Activated CD4-positive, CD25-positive, alpha-beta regulatory T cell treated with anti-CD3 and anti-CD28 coated beads, Interleukin-2, amount 50 U/mL, for 72 hours (primary cell): ENCODE measurements around the gene BCCIP.

Experiments used
- DNase-seq: peaks from one replicate; pipeline ENCODE4 v3.0.0; 2021

BCCIP gene

DNA sequence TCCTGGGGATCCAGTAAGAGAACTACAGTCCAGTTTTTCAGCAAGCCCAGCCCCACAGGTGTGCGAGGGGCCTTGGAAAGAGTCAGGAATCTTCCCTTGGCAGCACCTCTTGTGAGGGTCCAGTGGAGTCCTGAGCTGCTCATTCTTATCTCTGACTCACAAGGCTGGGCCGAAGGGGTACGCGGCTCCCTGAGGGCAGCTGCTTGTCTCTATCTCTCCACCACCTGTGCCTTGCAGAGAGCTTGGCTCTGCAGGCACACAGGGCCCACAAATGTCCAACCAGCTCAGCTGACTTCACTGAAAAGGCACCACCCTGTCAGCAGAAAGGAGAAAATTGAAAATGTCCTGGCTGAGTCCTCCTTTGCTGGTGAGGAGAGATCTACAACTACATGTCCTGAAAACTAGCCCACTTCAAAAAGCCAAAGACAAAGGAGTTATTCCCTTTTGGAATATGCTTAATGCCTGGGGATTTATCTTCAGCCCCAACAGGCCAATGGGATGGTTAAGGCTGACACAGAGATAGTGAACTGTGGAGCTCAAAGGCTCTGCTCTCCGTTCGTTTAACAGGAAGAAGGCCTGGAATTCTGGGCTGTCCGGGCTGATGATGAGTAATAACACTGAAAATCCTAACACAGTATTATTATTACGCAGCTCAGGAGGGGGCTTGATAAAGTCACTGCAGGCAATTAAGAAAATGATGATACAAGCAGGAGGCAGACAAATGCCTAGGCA, 23.7 kb upstream of the BCCIP start:
- no peak for DNase-seq

DNA sequence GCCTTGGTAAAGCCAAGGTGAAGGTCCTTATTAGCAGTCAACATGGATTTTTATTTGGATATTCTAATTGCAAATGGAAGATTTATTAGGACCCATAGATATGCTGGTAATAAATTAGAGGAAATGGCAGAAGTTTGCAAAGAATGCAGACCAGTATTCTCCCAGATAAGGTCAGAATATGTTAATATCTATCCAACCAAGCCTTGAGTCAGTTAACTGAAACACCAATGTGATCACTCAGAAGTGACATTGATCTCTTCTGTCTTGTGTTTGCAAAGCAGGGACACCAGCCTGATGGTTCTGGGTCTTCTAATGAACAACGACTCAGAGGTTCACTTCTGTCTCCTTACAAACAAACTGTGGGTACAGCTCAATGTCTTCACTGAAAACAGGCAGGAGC, 21.8 kb upstream of the BCCIP start:
- DNase-seq, result no peak

DNA sequence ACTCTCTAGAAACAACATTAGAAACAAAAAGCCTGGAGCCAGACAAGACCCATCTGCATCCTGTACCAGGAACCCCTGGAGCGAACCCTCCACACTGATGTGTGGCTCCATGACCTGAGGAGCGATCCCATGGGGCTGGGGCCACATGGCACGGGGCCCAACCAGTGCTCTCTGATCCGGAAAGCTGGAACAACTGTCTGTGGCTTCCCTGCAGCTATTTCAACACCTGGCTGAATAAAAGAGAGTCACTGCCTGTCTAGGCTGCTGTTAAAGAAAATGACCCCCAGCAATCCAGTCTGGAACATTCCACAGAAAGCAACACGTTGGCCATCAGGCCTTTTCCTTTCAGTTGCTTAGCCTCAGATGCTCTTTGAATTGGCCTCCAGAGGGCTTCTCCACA, 21.2 kb upstream of the BCCIP start:
- no peak for DNase-seq

DNA sequence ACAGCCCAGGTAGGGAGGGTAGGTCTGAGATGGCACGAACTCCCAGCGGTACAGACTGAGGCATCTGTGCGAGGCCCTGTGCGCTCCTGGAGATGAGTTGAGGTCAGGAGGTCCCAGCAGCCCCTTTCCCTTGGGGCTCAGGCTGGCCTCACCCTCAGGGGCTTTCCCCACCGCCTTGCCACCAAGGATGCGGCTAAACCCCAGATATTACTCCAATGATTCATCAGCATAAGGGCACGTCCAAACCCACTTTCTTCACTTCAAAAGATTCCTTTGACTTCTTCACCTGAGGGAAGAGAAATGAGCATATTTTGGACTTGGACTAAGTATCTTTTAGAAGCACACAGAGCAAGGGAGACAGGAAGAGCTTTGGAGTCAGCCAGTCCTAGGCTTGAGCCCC, 20.6 kb upstream of the BCCIP start:
- no peak for DNase-seq

DNA sequence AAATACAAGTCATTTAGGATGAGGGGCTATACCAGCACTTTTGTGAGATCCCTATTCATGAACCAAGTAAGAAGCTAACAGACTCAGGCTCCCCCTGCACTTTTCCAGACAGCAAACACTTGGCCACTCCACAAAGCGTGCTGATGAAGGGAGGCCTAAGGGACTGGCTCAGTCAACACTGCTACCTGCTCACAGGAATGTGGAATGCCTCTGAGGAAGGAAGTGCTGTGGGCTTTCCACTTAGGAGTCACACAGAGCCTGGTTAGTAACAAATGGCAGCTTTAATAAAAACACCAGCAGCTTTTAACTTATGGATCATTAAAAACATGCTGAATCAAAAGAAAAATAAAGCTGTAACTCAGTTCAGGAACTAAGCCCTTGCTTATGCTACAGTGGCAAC, 15.3 kb upstream of the BCCIP start:
- no peak for DNase-seq

DNA sequence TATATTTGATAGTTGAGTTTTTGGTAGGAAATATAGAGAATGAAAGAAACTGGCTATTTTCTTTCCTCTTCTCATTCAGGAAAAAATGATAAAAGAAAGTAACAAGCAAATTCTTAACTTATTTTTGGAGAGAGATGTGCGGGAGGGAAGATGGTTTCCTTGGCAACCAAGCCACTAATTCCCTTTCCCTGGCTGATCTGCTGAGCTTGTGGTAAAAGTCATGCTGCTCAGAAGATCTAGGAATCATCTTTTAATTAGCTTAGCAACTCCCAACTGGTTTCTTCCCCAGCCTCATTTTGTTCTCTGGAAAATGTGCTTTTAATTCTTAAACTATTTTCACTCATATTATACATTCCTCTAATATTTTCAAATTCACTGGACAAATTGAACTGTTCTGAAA, 12.1 kb upstream of the BCCIP start:
- no peak for DNase-seq

DNA sequence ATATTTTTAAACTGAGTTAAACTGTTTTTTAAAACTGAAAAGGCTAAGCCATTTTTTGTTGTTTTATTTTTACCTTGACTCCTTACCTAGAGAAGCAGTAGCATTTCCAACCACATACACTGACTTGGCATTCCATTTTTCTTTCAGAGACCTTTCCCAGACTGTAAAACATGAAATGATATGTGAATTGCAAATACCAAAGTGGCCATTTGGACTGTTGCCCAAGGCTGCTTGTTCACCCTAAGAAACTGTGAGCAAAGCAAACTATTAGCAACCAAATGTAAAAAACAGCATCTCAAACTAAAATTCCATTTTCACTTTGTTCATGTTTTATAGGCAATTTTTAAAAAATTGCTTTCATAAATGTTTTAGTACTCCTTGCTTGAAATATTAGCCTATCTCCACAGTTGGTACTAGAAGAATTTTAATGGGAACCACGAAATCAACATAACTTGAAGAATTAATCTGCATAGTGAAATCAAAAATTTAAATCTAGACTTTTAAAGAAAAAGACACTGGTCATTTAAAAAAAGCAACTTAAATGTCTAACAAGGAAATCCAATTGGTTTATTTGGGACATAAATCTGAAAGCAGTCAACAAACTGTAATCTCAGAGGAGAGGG, 11.1 kb upstream of the BCCIP start:
- no peak for DNase-seq

DNA sequence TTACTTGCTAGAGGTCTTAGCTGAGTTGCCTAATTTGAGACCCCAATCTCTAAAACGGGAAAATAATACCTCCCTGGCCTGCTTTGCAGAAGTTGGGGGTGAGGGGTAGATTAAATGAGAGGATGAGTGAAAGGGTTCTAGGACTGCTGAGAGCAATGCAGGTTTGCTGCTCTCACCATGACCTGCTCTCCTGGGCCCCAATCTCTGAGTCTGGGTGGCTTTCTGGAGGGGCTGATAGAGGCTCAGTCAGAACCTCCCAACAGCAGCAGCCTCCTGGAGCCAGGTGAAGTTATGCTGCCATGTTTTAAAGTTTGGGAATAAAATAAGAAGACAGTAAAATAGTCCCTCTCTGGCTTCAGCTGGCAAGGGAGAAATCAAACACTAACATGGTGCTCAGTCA, 7.6 kb upstream of the BCCIP start:
- no peak for DNase-seq

DNA sequence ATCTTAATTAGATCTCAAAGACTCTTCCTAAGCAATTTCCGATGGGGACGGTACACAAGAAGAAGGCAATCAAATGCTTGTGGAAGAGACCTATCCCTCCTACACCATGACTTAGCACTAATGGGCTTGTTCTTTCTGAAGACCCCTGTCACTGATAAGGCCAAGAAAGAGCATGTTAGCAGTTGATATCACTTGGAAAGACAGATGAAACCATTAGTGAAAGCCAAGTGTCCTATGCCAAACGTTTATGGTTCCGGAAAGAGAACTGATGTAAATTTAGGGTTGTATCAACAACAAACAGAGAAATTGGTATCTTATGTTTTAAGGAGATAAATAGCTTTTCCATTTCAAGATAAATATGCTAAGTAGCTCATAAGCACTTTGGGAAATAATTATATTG, 6.8 kb upstream of the BCCIP start:
- DNase-seq, result no peak

DNA sequence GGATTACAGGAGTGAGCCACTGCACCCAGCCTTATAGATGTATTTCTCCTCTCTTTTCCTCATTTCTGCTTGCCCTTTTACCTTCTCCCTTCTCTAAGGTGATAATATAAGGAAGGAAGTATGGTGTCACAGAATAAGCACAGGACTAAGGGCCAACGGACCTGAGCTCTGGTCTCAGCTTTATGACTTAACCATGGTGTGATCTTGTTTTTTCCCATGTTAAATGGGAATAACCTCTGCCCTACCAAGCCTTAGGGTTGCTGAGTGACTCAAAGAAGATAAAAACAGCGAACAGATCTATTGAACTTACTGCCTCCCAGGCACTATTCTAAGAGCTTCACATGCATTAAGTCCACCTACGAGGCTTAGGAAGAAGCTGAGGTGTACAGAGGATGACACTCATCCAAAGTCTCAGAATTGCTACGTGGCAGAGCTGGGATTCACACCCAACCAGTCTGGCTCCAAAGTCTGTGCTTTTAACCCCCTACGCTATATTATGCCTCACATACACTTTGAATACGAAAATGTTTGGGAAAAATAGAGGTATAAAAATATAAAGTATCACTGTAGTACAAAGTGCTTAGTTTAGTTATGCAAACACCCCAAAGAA, 5.9 kb upstream of the BCCIP start:
- no peak for DNase-seq

DNA sequence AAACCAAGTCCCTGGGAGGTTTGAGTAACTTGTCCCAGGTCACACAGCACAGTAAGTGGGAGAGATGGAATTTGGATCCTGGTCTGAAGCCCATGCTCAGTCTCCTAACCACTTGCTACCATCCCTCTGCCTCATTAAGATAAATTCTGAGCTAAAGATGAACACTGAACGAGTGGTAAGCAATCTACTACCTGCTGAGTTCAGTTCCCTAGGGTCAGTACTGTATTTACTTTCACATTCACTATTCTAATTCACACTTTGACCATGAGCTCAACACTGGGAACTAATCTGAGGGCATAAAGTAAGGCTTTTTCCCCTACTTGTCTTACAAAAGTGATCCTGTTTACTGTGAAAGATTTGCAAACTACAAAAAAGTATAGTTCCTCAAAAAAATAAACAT, 2.6 kb upstream of the BCCIP start:
- no peak for DNase-seq

DNA sequence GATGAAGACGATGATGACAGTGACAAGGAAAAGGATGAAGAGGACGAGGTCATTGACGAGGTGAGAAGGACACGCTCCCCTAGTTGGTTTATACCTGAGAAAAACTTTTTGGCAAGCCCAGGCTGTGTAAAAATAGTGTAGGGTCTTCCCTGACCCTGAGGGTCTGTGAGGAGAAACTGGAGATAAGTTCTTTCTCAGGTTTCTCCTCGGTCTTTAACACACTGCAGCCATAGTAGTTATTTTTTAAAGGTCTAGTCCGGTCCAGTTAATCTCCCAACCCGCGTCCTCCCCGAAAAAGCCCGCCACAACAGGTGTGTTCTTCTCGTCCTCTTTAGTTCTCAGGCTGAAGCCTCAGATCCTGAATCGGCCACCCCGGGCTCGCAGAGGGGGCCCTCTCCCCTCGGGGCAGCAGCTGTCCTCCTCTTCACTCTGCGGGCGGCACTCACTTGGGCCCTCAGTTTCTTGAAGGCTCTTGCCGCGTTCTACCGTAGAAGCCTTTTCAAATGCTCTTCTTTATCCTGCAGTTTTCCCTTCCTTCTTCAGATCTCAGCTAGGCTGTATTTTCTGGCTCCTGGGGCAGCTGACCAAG, 411 bp downstream of the BCCIP start:
- no peak for DNase-seq

DNA sequence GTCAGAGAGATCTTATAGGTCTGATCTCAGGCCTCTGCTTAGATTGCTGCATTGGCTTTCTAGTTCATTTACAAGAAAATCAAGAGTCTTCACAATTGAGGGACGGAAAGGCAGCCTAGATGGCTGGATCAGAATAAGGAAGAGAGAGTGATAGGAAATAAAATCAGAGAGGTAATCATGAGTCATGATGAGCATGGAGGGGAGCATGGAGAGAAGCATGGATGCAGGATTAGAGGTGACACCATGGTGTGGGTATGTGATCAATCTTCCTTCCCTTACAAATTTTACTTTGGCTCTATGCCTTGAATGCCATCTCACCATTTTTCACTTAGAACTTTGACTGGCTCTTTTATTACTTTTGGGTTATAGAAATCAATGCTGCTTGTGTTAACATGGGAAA, 1.4 kb downstream of the BCCIP start:
- no peak for DNase-seq

DNA sequence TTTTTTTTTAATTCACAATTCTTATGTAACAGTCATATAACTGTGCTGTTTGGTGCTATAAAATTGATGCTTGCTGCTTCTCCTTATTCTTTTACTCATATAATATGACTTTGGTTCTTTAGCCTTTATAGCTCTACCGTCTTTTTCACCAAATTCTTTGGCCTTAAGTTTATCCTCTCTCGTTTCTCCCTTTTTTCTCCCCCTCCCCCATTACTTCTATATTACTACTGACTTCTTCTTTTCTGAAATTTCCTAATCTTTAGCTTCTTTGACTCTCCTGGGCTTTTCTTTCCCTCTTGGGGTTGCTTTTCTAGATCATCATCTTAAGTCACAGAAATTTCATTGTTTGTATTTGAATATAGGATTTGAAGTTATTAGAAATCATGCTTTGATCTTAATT, 3.8 kb downstream of the BCCIP start:
- DNase-seq, result no peak

DNA sequence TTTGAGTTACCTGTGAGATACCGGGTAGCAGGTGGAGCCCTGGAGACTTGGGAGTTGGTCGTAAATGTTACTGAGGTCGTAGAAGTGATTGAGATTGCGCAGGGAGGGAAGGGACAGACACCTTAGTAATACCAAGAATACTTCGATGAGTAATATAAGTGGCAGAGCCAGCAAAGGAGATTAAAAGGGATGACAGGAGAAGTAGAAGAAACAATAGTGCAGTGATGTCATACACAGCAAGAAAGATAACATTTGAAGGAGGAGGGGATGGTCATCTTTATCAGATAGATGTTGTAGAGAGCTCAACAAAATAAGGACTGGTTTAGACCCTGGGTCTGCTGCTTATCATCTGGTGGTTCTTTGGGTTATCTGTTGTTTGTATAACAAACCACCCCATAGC, 5.0 kb downstream of the BCCIP start:
- DNase-seq, result no peak

DNA sequence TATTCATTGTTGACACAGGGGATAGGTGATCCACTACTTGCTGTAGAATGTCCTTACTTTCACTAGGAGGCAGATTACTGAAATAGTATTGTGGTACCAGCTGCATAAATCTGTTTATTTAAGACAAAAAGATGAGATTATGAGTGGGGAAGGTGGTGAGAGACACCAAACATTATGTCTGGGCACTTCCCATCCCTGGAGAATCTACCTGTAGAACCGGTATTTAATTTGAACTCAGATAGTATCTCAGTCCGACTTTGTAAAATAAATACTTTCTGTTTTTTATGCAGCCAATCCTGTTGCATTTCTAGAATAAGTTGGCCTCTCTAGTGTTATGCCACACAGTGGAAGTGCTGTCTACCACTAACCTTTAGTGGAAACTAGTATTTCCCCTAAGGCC, 13.4 kb downstream of the BCCIP start:
- no peak for DNase-seq

DNA sequence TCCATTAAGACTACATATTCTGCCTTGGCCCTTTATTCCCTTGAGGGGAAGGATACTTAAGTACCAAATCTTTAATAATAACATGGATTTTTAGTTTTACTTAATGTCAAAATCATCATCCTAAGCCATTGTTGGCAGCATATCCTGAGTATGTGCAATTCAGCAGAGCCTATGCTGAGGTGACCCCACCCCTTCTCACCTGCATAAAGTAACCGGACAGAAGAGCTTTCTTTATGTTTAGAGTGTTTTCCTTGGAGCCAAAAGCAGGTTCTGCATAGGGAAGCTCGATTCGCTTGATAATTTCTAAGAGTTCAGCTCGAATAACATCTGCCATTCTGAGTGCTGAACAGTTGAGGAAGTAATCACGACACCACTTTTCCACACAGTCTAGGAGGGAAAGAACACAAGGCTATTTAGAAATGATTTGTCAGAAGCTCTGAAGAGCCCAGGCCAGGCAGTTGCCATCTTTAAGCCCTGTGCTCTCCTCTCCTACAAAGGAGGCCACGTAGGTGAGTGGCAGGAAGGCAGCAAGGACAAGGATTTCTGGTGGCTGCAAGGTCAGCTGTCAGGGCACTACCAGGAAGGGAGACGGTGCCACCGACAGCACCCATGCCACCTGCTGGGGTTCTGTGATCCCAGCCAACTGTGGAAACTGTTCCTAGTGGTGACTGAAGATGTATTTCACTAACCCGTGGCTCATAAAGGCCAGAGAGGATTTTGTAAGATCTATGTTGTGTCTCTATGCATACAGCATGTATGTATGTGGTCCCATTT, 15.6 kb downstream of the BCCIP start:
- no peak for DNase-seq

DNA sequence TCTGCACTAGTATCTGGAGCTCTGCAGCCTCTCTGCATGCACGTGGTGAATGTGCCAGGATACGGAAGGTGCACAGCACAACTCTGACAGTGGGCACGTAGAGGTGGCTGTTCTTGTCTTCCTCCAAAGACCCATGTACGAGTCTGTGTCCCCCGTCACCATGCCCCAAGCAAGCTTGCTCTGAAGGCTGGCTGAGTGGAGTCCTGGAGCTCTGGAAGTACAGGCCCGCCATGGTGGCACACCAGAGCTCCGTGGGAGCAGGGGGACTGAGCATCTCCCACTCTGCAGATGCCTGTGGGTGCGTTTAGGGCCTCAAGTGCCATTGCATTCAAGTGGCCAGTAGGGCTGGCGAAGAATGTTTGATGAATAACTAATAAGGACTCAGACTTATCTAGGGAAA, 17.1 kb downstream of the BCCIP start:
- DNase-seq, result no peak

DNA sequence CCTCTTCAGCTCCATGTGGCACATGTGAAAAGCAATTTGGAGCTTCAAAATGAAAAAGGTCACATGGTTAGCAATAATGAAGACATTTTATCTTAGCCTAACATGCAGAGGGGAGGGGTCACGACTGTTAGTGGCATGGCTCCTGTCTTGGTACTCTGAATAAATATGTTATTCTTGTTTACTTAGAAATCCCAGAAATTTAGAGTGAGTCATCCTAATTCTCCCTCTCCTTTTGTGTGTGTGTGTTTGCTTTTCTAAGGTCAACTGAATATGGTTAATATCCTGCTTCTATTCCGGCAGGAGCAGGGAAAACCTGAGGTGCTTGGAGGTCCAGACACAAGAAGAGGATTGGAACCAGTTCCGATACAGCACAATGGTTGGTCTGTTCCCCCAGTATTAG, 17.6 kb downstream of the BCCIP start:
- no peak for DNase-seq

DNA sequence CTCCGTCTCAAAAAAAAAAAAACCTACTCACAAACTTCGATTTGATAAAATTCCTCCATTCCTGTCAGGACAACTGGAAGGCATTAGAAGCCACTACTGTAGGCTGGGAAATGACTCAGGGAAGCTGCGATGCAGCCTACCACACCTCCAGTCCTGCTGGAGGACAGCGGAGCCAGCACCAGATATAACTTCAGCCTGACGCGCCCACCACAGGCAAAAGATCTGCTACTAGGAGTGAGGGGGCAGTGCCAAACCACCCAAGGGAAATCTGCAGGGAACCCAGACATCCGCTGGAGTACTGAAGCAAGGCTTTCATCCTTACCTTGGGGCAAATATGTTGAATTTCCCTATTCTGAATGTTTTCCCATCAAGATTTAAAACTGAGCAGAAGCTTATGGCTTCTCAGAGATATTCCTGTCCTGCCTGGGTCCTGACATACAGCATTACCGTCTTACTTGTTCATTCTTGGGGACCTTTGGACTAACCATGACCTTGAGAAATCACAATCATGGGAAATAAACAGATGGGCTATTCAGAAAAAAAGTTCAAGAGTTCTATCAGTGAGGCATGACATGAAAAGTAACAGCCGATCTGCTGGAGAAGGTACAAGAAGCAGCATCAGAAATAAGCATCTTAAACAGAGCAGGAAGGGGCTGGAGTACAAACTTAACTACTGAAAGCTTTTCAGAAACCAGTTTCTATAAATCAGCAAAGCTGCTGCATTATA, 20.4 kb downstream of the BCCIP start:
- DNase-seq, result no peak

DNA sequence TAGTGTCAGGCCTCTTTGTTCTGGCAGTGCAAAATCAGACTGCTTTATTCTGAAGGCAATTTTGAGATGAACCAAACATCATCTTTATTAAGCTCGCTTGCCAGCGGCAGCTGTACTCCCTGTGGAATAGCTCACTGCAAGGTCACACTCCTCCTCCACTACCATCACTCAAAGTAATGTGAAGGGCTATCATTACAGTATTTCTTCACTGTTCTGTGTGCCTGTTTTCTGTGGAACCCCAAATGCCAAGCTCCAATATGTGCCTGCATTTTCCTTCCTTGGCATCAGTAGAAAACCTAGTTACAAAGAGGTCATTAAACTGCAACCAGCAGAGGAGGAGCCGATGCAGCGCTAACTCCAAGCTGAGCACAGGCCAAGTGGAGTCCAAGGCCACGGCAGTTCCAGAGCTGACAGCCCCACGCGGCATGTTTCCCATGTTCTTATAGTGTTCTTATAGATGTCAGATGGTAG, 21.4 kb downstream of the BCCIP start:
- DNase-seq, result no peak

DNA sequence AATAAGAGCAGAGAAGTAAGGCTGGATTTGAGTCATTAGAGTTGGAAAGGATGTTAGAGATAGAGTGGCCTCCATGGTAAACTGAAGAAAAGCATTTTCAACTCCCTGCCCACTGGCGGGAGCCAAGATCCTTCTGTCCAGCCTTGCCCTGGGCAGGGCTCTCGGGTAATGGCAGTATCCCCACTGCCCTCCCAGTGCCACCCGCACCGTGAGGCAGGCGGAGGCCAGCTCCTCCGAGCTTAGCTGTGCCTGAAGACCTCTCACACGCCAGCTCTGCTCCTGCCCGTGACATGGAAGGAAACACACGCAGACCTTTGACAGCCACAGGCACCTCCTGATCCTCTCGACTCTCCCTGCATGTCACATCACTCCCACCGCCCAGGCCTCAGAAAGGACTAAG, 22.3 kb downstream of the BCCIP start:
- DNase-seq, result no peak

DNA sequence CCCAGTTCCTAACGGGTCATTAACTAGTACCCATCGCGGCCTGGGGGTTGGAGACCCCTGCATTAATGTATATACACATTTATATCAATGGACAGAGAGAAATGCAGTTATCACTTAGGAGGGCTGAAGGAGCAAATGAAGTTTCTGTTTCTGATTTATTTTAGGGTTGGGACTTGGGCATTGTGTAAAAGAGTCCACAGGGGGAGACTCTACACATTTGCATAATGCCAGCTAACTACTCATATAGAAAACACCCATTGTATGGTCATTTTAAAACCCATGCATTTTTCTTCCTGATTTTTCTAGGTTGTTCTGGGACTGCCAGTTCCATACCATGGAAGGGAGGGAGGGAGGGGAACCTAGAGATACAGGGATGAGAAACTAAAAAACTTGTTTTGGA, 23.5 kb downstream of the BCCIP start:
- DNase-seq, result no peak
